ENCODE measurements around the gene KAT2A. TPM values are rescaled to one million over a fixed set of nuclear protein-coding genes. Genes with fewer than 3 reads are reported as not detected.
A peak's percentile ranks its signal among the peaks of the same experiment; 100 is the strongest.

Gene KAT2A
- total and polyA plus RNA-seq, 12 donors: 16.0 to 671 (median 57.3) TPM

DNA sequence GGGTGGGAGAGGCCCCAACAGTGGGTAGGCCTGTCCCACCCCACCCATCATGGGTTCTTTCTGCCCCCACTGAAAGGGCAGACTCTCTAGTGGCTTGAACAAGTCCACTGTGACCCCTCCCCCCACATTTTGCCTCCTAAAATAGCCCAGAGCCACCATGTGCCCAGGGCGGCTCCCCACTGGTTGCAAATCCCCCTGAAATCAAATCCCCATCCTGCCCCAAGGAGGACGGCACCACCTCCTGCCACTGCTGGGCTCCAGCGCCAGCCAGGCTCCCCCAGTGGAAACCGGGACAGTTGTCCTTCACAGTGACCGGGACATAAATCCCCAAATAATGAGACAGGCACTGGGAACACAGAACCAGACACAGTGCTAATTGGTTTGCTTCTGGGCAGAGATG, 43.4 kb downstream of the KAT2A start:
- intact Hi-C loops (cut with DNase I): no loop called here
- Histone ChIP-seq H3K36me3 (replicated peaks in 1 of 2) (no peaks in the 10 kb centered on the region), H3K4me3 (no peak overlapping the region), H3K27me3 (peaks cover 9% of the 10 kb centered on the region), H3K9me3 (replicated peaks in 1 of 3) (no peaks in the 10 kb centered on the region), H3K4me1 (replicated peaks in 1 of 2) (peaks cover under 1% of the 10 kb centered on the region in 2 donors), H3K27ac (no peak overlapping the region)
- DNase-seq: no peak
- 69 to 87% (median 81%) methylated on average over 5 of the region's 5 CpGs for WGBS, 4 donors
- TF ChIP-seq, protein P1, sequence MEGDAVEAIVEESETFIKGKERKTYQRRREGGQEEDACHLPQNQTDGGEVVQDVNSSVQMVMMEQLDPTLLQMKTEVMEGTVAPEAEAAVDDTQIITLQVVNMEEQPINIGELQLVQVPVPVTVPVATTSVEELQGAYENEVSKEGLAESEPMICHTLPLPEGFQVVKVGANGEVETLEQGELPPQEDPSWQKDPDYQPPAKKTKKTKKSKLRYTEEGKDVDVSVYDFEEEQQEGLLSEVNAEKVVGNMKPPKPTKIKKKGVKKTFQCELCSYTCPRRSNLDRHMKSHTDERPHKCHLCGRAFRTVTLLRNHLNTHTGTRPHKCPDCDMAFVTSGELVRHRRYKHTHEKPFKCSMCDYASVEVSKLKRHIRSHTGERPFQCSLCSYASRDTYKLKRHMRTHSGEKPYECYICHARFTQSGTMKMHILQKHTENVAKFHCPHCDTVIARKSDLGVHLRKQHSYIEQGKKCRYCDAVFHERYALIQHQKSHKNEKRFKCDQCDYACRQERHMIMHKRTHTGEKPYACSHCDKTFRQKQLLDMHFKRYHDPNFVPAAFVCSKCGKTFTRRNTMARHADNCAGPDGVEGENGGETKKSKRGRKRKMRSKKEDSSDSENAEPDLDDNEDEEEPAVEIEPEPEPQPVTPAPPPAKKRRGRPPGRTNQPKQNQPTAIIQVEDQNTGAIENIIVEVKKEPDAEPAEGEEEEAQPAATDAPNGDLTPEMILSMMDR (IDR thresholded peaks at IDR 0.05): no peak
- TF ChIP-seq POLR2A (IDR thresholded peaks at IDR 0.05): no peak

DNA sequence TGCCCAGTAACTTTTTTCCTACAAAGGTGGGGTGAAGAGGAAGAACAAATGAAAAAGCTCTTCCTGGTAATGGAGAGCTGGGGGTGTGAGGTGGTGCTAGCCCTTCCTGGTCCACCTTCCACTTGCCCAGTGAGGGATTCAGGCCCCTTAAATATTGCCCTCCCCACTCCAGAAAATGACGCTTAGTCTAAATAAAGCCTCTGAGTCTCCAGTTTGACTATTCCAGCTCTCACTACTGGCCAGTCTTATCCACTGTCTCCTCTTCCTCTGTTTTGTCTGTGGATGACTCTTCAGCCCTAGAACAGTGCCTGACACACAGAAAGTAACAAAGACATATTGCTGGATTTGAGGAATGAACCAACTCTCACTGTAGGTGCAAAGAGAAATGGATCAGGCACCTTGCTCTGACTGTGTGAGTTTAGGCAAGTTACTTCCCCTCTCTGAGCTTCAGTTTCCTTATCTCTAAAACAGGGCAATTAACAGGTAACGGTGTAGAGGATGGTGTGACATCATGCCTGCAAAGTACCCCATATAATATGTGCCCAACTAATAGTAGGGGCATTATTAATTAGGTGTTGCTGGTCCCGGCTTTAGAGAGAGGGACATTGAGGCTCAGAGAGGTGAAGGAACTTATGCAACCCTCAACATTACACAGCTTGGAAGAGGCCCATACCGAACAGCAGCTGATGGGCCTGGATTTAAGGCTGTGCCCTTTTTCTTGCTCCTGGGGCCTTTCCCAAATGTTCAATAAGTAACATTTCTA, 44.2 kb downstream of the KAT2A start:
- intact Hi-C loops (cut with DNase I): no loop called here

DNA sequence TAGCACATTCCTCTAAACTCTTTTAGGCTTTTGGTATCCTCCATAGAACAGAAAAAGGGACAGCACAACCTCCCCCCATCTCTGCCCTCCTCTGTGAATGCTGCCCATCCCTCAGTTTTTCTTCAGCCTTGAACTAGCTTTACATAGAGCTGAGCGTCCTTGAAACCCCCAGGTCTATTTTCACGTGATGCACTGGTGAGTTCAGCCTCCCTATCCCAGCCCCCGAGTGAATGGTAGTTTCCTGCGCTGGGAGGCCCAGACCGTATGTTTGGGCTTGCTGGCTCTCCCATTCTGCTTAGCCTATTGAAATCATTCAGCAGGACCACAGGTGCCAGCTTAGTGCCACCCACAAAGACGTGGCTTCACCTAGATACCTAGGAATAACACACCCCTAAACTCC, 45.4 kb downstream of the KAT2A start:
- Histone ChIP-seq H3K9me3 (replicated peaks in 1 of 3) (no peaks in the 10 kb centered on the region), H3K36me3 (replicated peaks in 1 of 2) (no peaks in the 10 kb centered on the region), H3K4me3 (no peak overlapping the region), H3K27me3 (peaks cover 23% of the 10 kb centered on the region), H3K27ac (no peak overlapping the region), H3K4me1 (replicated peaks in 1 of 2) (peaks cover 4 to 8% of the 10 kb centered on the region in 2 donors)
- no peak for TF ChIP-seq POLR2A (IDR thresholded peaks at IDR 0.05)
- TF ChIP-seq, protein P1 (IDR thresholded peaks at IDR 0.05): no peak
- intact Hi-C loops (cut with DNase I): no loop called here
- DNase-seq: no peak
- 59 to 72% (median 68%) methylated on average over 6 of the region's 6 CpGs for WGBS, 4 donors

More for the DNA sequence above, 44.2 kb downstream of the KAT2A start:
- Histone ChIP-seq H3K27ac (no peak overlapping the region), H3K4me3 (no peak overlapping the region), H3K36me3 (replicated peaks in 1 of 2) (no peaks in the 10 kb centered on the region), H3K9me3 (replicated peaks in 1 of 3) (no peaks in the 10 kb centered on the region), H3K27me3 (peaks cover 17% of the 10 kb centered on the region), H3K4me1 (replicated peaks in 1 of 2) (peaks cover 4 to 8% of the 10 kb centered on the region in 2 donors)
- DNase-seq: no peak
- 75 to 97% (median 85%) methylated on average over 4 of the region's 4 CpGs for WGBS, 4 donors
- TF ChIP-seq POLR2A (IDR thresholded peaks at IDR 0.05): no peak
- TF ChIP-seq, protein P1 (IDR thresholded peaks at IDR 0.05): no peak

DNA sequence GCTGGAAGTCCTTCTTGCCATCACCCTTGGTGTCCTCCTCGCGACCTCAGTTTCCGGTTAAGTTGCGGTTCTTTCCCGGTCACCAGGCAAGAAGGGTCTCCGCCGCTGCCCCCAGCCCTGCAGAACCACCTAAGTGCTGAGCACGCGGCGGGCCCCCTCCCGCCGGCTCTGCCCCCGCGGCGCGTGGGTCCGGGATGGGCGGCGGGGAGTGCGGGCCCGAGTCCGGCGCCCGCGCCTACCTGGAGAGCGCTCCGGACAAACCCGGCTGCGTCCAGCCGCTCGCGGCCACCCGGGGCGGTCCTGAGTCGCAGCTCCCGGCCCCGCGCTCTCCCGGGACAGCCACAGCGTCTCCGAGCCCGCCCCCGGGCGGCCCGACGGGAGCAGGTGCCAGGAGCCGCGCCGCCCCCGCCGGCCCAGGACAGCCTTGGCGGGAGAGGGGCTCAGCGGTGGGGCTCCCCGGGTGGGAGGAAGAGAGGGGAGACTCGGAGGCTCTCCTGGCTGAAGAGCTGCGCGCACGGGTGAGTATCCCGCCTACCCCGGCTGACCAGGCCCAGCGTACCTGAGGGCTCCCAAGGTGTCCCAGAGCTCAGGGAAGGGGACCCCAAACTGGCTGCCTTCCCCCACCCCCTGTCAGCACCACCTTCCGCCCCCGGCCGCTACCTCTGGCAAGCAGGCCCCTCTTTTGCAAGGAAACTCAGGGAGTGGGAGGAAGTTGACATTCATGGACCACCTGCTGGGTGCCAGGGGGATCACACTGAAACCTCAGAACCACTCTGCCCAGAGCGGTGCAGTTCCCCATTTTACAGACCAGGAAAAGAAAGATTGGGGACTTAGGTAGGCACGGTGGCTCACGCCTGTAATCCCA, 48.6 kb downstream of the KAT2A start:
- DNase-seq: peak in 1 of 7 donors; percentile 36

More for the DNA sequence above, 48.6 kb downstream of the KAT2A start:
- intact Hi-C loops (cut with DNase I): no loop called here
- H3K36me3 ChIP-seq (replicated peaks in 1 of 2): no peaks in the 10 kb centered on the region
- H3K9me3 ChIP-seq (replicated peaks in 1 of 3): no peaks in the 10 kb centered on the region
- peaks cover 23% of the 10 kb centered on the region for H3K27me3 ChIP-seq
- 12 to 62% (median 26%) methylated on average over 7 to 67 of the region's 67 CpGs for WGBS, 4 donors
- H3K4me3 ChIP-seq: peak overlapping the region in 1 of 4 donors; percentile 50
- TF ChIP-seq POLR2A (IDR thresholded peaks at IDR 0.05): no peak
- TF ChIP-seq, protein P1 (IDR thresholded peaks at IDR 0.05): peak in 1 of 6 experiments; percentile 16
- H3K27ac ChIP-seq: no peak overlapping the region
- H3K4me1 ChIP-seq (replicated peaks in 1 of 2): peaks cover 4 to 8% of the 10 kb centered on the region in 2 donors

All from adrenal gland (tissue), 12 donors.